GM21825 (cell line): Measurements from ENCODE around the gene LGR4.

Experiments
- ATAC-seq: cut with Tn5 transposase; IDR thresholded peaks from one replicate; pipeline ENCODE4 v1.9.1; 2021; ENCODE audit warnings: mild to moderate bottlenecking, moderate library complexity; ENCODE audit not compliant: unreplicated experiment

The LGR4 gene

GRCh38 chr11:27433742-27434141 is 38.8 kb downstream of the LGR4 start:
- ATAC-seq = no peak

- no peak for ATAC-seq
These were observed 40.8 kb downstream of the LGR4 start for GRCh38 chr11:27431808-27432207.

GRCh38 chr11:27429761-27430393 is 42.7 kb downstream of the LGR4 start:
- ATAC-seq = no peak

GRCh38 chr11:27427183-27427980 is 45.2 kb downstream of the LGR4 start:
- no peak for ATAC-seq

GRCh38 chr11:27425814-27426213 is 46.8 kb downstream of the LGR4 start:
- no peak for ATAC-seq

GRCh38 chr11:27423125-27423524 is 49.5 kb downstream of the LGR4 start:
- ATAC-seq = no peak

- ATAC-seq = no peak
These were observed 50.6 kb downstream of the LGR4 start for GRCh38 chr11:27421819-27422494.

GRCh38 chr11:27420722-27421572 is 51.6 kb downstream of the LGR4 start:
- no peak for ATAC-seq

- no peak for ATAC-seq
These were observed 52.4 kb downstream of the LGR4 start for GRCh38 chr11:27420217-27420616.

- no peak for ATAC-seq
These were observed 54.2 kb downstream of the LGR4 start for GRCh38 chr11:27418356-27418755.

- no peak for ATAC-seq
These were observed 55.9 kb downstream of the LGR4 start for GRCh38 chr11:27416568-27417176.

GRCh38 chr11:27414644-27415043 is 57.9 kb downstream of the LGR4 start:
- no peak for ATAC-seq

- no peak for ATAC-seq
These were observed 59.4 kb downstream of the LGR4 start for GRCh38 chr11:27413218-27413617.

- no peak for ATAC-seq
These were observed 60.3 kb downstream of the LGR4 start for GRCh38 chr11:27412192-27412691.

- no peak for ATAC-seq
These were observed 61.3 kb downstream of the LGR4 start for GRCh38 chr11:27411328-27411727.

- ATAC-seq = no peak
These were observed 62.3 kb downstream of the LGR4 start for GRCh38 chr11:27410272-27410671.

GRCh38 chr11:27409742-27410141 is 62.8 kb downstream of the LGR4 start:
- ATAC-seq = no peak

- ATAC-seq = no peak
These were observed 63.5 kb downstream of the LGR4 start for GRCh38 chr11:27409049-27409448.

GRCh38 chr11:27408246-27408800 is 64.3 kb downstream of the LGR4 start:
- no peak for ATAC-seq
